PFSK-1 (cell line): ENCODE results near the gene MICU1.

Experiments
- POLR2AphosphoS5 ChIP-seq: IDR thresholded peaks from 2 replicates; pipeline ENCODE4 v1.6.1; 2012; ENCODE audit warnings: low read depth, mild to moderate bottlenecking, control low read depth, low read length, moderate library complexity
- SIN3A ChIP-seq: IDR thresholded peaks from 2 replicates; pipeline ENCODE4 v1.6.1; 2012; ENCODE audit warnings: mild to moderate bottlenecking, low read length, moderate library complexity, borderline replicate concordance; ENCODE audit not compliant: insufficient read depth
- TF ChIP-seq, protein P1 (sequence below), 2 experiments: IDR thresholded peaks; 2 replicates each; pipeline versions ENCODE4 v1.6.1 to v1.8.0; 2011 to 2012; ENCODE audit warnings: low read depth in 2 of 2, low read length in 2 of 2, control low read depth in 1 of 2, inconsistent platforms in 1 of 2, mild to moderate bottlenecking in 1 of 2, moderate library complexity in 1 of 2; ENCODE audit not compliant: insufficient read depth in 1 of 2

DNA sequence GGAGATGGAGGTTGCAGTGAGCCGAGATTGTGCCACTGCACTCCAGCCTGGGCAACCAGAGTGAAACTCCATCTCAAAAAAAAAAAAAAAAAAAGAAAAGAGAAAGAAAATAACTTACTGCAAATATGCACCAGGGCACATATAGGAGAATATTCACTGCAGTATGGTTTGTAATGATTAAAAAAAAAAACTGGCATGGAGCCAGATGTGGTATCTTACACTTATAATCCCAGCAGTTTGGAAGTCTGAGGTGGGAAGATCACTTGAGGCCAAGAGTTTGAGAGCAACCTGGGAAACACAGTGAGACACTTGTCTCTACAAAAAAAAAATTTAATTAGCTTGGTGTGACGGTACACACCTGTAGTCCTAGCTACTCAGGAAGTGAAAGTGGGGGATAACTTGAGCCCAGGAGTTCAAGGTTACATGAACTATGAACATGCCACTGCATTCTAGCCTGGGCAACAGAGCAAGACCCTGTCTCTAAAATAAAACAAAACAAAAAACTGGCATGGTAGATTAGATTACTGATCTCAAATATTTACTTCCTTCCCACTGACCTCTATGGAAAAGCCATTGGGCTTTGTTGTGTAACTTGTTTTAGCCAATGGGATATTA lies 85.6 kb downstream of the MICU1 start:
- no peak for TF ChIP-seq POLR2AphosphoS5
- TF ChIP-seq, protein P1, sequence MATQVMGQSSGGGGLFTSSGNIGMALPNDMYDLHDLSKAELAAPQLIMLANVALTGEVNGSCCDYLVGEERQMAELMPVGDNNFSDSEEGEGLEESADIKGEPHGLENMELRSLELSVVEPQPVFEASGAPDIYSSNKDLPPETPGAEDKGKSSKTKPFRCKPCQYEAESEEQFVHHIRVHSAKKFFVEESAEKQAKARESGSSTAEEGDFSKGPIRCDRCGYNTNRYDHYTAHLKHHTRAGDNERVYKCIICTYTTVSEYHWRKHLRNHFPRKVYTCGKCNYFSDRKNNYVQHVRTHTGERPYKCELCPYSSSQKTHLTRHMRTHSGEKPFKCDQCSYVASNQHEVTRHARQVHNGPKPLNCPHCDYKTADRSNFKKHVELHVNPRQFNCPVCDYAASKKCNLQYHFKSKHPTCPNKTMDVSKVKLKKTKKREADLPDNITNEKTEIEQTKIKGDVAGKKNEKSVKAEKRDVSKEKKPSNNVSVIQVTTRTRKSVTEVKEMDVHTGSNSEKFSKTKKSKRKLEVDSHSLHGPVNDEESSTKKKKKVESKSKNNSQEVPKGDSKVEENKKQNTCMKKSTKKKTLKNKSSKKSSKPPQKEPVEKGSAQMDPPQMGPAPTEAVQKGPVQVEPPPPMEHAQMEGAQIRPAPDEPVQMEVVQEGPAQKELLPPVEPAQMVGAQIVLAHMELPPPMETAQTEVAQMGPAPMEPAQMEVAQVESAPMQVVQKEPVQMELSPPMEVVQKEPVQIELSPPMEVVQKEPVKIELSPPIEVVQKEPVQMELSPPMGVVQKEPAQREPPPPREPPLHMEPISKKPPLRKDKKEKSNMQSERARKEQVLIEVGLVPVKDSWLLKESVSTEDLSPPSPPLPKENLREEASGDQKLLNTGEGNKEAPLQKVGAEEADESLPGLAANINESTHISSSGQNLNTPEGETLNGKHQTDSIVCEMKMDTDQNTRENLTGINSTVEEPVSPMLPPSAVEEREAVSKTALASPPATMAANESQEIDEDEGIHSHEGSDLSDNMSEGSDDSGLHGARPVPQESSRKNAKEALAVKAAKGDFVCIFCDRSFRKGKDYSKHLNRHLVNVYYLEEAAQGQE (IDR thresholded peaks at IDR 0.05; ENCODE audit: insufficient read depth in 1 of 2, low read depth in 2 of 2, low read length in 2 of 2): no peak
- TF ChIP-seq SIN3A: no peak
